Measurements from ENCODE around the gene MRPL27. TPM values are rescaled to one million over a fixed set of nuclear protein-coding genes. Genes with fewer than 3 reads are reported as not detected.

MRPL27 gene
- total RNA-seq, 1 experiment from 2014 or later: 106 TPM

DNA sequence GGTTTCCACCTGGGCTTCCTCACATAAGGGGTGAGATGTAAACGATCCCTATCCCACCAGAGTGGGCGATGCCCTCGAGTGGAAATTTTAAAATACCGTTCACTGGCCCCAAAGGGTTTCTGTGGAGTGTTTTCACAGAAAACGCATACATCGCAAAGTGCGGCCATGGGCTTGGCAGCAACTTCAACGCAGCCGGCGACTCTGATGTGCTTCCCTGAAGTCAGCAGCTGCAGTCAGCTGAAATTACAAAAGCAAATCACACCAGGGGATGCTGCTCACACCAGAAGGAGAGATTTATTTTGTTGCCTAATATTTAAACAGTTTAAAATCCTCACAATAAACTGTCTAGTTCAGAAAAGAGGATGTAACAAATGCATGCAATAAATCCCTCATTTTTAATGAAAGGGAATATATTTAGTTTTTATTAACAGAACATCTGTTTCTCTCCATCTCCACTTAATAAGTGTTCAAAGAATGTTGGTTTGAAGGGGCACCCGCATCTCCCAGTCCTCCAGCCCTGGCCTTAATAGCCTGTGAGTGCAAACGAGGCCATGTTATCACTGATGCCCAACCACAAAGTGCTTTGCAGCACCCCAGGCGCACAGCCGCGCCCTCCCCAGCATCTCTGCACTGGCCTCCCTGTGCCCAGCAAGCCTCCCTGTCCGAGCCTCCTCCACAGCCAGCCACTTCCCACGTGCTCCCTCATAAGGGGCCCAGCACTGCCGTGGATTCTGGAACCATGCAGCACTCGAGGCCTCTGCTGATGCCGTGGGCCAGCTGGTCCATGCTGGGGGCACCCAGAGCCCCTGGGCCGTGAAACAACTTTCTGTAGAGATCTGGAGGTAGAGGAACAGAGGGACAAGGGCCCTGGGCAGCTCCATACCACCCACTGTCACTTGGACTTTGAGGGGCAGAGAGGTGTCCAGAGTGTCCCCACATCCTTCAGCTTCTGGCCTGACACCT lies 44.3 kb downstream of the MRPL27 start:
- DNase-seq (ENCODE audit: low read depth, low spot score) (no peak), ATAC-seq (no peak)
- H3K27me3 ChIP-seq (ENCODE audit: insufficient read depth, low read length): no peaks in the 10 kb centered on the region
- BruUV-seq (replicated peaks): no TSS peak
- H3K9ac ChIP-seq (ENCODE audit: low read length): no peak overlapping the region
- no peak overlapping the region for H3K4me3 ChIP-seq (replicated peaks in 1 of 2; ENCODE audit: low read depth in 1 of 2, low read length in 2 of 2)
- ChIA-PET CTCF (no interaction called here), POLR2A (no interaction called here), RAD21 (ENCODE audit: low non-redundant PET in 1 of 2, low total read pairs in 2 of 2, uncharacterized antibody in 2 of 2, unreplicated experiment in 2 of 2) (no interaction called here)
- H3K9me2 ChIP-seq (ENCODE audit: insufficient read depth): no peaks in the 10 kb centered on the region
- H4K20me1 ChIP-seq (ENCODE audit: insufficient read depth): no peaks in the 10 kb centered on the region
- H3K27ac ChIP-seq (ENCODE audit: low read depth, low read length): no peak overlapping the region
- H3K79me2 ChIP-seq (ENCODE audit: insufficient read depth, low read length): no peaks in the 10 kb centered on the region
- H2AFZ ChIP-seq (ENCODE audit: low read depth, low read length, poor library complexity, severe bottlenecking): no peak overlapping the region
- H3K4me2 ChIP-seq (ENCODE audit: low read length): no peak overlapping the region
- intact Hi-C loops (cut with micrococcal nuclease): no loop called here
- no peak for TF ChIP-seq TCF7L2 (IDR thresholded peaks at IDR 0.05; ENCODE audit: borderline replicate concordance, extremely low read depth, insufficient read depth, insufficient read length)
- no peak for TF ChIP-seq EGR1 (IDR thresholded peaks at IDR 0.05; ENCODE audit: low read depth)
- no peak for TF ChIP-seq YY1 (IDR thresholded peaks at IDR 0.05; ENCODE audit: extremely low read depth, insufficient replicate concordance, low read depth, low read length)
- TF ChIP-seq RAD21 (IDR thresholded peaks at IDR 0.05; ENCODE audit: low read depth): no peak
- no peak for TF ChIP-seq ZNF274 (IDR thresholded peaks at IDR 0.05; ENCODE audit: low read depth, low read length)
- TF ChIP-seq SRF (IDR thresholded peaks at IDR 0.05; ENCODE audit: low read depth): no peak
- no peak for TF ChIP-seq POLR2AphosphoS5 (IDR thresholded peaks at IDR 0.05; ENCODE audit: low read depth, low read length)
- no peak for TF ChIP-seq EZH2 (IDR thresholded peaks at IDR 0.05)
- no peak for TF ChIP-seq SIN3A (IDR thresholded peaks at IDR 0.05; ENCODE audit: low read depth)
- TF ChIP-seq, protein P1, sequence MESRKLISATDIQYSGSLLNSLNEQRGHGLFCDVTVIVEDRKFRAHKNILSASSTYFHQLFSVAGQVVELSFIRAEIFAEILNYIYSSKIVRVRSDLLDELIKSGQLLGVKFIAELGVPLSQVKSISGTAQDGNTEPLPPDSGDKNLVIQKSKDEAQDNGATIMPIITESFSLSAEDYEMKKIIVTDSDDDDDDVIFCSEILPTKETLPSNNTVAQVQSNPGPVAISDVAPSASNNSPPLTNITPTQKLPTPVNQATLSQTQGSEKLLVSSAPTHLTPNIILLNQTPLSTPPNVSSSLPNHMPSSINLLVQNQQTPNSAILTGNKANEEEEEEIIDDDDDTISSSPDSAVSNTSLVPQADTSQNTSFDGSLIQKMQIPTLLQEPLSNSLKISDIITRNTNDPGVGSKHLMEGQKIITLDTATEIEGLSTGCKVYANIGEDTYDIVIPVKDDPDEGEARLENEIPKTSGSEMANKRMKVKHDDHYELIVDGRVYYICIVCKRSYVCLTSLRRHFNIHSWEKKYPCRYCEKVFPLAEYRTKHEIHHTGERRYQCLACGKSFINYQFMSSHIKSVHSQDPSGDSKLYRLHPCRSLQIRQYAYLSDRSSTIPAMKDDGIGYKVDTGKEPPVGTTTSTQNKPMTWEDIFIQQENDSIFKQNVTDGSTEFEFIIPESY (IDR thresholded peaks at IDR 0.05; ENCODE audit: extremely low read depth, insufficient replicate concordance, low read length): no peak
- TF ChIP-seq POLR2A (IDR thresholded peaks at IDR 0.05; ENCODE audit: borderline replicate concordance, extremely low read depth, insufficient read depth, insufficient read length): no peak
- TF ChIP-seq, protein P2, sequence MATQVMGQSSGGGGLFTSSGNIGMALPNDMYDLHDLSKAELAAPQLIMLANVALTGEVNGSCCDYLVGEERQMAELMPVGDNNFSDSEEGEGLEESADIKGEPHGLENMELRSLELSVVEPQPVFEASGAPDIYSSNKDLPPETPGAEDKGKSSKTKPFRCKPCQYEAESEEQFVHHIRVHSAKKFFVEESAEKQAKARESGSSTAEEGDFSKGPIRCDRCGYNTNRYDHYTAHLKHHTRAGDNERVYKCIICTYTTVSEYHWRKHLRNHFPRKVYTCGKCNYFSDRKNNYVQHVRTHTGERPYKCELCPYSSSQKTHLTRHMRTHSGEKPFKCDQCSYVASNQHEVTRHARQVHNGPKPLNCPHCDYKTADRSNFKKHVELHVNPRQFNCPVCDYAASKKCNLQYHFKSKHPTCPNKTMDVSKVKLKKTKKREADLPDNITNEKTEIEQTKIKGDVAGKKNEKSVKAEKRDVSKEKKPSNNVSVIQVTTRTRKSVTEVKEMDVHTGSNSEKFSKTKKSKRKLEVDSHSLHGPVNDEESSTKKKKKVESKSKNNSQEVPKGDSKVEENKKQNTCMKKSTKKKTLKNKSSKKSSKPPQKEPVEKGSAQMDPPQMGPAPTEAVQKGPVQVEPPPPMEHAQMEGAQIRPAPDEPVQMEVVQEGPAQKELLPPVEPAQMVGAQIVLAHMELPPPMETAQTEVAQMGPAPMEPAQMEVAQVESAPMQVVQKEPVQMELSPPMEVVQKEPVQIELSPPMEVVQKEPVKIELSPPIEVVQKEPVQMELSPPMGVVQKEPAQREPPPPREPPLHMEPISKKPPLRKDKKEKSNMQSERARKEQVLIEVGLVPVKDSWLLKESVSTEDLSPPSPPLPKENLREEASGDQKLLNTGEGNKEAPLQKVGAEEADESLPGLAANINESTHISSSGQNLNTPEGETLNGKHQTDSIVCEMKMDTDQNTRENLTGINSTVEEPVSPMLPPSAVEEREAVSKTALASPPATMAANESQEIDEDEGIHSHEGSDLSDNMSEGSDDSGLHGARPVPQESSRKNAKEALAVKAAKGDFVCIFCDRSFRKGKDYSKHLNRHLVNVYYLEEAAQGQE (IDR thresholded peaks at IDR 0.05; ENCODE audit: low read depth): no peak
- TF ChIP-seq, protein P3, sequence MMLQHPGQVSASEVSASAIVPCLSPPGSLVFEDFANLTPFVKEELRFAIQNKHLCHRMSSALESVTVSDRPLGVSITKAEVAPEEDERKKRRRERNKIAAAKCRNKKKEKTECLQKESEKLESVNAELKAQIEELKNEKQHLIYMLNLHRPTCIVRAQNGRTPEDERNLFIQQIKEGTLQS (IDR thresholded peaks at IDR 0.05): no peak
- TF ChIP-seq JUND (IDR thresholded peaks at IDR 0.05): no peak
- no peak for TF ChIP-seq EZH2phosphoT487 (IDR thresholded peaks at IDR 0.05; ENCODE audit: borderline replicate concordance)
- TF ChIP-seq, protein P4, sequence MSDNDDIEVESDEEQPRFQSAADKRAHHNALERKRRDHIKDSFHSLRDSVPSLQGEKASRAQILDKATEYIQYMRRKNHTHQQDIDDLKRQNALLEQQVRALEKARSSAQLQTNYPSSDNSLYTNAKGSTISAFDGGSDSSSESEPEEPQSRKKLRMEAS (IDR thresholded peaks at IDR 0.05): no peak
- TF ChIP-seq FOSL1 (IDR thresholded peaks at IDR 0.05; ENCODE audit: low read depth): no peak
- no peaks in the 10 kb centered on the region for H3K9me3 ChIP-seq (ENCODE audit: control insufficient read depth in 1 of 2, insufficient read depth in 1 of 2, low read depth in 1 of 2, low read length in 2 of 2)
- no peaks in the 10 kb centered on the region for H3K36me3 ChIP-seq (ENCODE audit: control insufficient read depth in 1 of 2, insufficient read depth in 2 of 2, low read length in 2 of 2)
- no peaks in the 10 kb centered on the region for H3K4me1 ChIP-seq (ENCODE audit: control insufficient read depth in 1 of 2, insufficient read depth in 2 of 2, low read length in 2 of 2)

All from HCT116 (cell line).